Muscle of leg (tissue), 11 donors: ENCODE measurements around the gene TBX3. TPM values are rescaled to one million over a fixed set of nuclear protein-coding genes. Genes with fewer than 3 reads are reported as not detected.

Source experiments
- DNase-seq: peaks from one replicate; pipeline ENCODE4 v3.0.0; 2013
- H3K27ac ChIP-seq: one replicate; pipeline ENCODE4 v1.5.1; 2013; ENCODE audit warnings: mild to moderate bottlenecking, low read length, control low read depth
- H3K27me3 ChIP-seq: one replicate; pipeline ENCODE4 v1.6.1; 2013; ENCODE audit warnings: low read length; ENCODE audit not compliant: control insufficient read depth, insufficient read depth
- H3K36me3 ChIP-seq: one replicate; pipeline ENCODE4 v1.6.1; 2013; ENCODE audit warnings: low read length; ENCODE audit not compliant: control insufficient read depth, insufficient read depth
- H3K4me1 ChIP-seq: one replicate; pipeline ENCODE4 v1.6.1; 2013; ENCODE audit warnings: low read length; ENCODE audit not compliant: control insufficient read depth, insufficient read depth
- H3K4me3 ChIP-seq: one replicate; pipeline ENCODE4 v1.5.1; 2013; ENCODE audit warnings: low read length, control low read depth
- H3K9me3 ChIP-seq: replicated peaks from 2 replicates; pipeline ENCODE4 v1.6.1; 2013; ENCODE audit warnings: low read depth, low read length; ENCODE audit not compliant: control insufficient read depth
- WGBS: methylation state at CpG from one replicate; pipeline ENCODE4 v1.1.5; 2013; ENCODE audit warnings: missing lambda C conversion rate; ENCODE audit not compliant: insufficient coverage; 5-methylcytosine and 5-hydroxymethylcytosine counted together
- polyA plus RNA-seq, 8 donors: library from polyadenylated mRNA; unstranded; fragments of 120-200 nt; gene quantifications; one replicate each; pipeline versions ENCODE4 v1.2.1 to v1.2.3, GENCODE V29; 2013; ENCODE audit warnings: inconsistent platforms in 1 of 8, low replicate concordance in 1 of 8; ENCODE audit not compliant: insufficient read length in 8 of 8, insufficient read depth in 1 of 8
- total RNA-seq: library from RNA; stranded (reverse); fragments of 120-200 nt; gene quantifications from one replicate; pipeline ENCODE4 v1.2.4, GENCODE V29; 2013

Gene TBX3
- total and polyA plus RNA-seq, 9 donors = 16.6 to 33.8 (median 26.0) TPM

GRCh38 chr12:114661245-114661644 is 22.7 kb downstream of the TBX3 start:
- 56% methylated on average over 1 of the region's 1 CpG for WGBS
- H3K27me3 ChIP-seq = peaks cover 59% of the 10 kb centered on the region

DNA sequence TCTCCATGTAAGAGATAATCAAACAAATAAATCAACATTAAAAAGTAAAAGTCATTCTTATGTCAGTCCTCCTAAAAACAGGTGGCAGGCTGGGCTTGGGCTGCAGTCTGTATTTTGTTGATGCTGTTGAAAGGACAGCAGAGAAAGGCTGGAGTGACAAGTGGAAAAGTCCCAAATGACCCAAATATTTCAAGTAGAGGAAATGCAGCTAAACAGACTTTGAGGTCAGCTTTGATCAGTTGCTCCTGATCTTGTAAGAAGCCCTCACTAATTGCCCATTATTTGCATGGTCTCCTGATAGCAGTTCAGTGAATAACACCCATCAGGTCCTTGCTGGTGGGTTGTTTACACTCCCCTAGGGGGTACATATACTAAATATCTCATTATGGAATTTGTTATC is 24.9 kb downstream of the TBX3 start:
- peaks cover 43% of the 10 kb centered on the region for H3K27me3 ChIP-seq
- H3K4me3 ChIP-seq = no peak overlapping the region
- no peaks in the 10 kb centered on the region for H3K36me3 ChIP-seq
- no peaks in the 10 kb centered on the region for H3K4me1 ChIP-seq
- DNase-seq = no peak
- H3K9me3 ChIP-seq = no peaks in the 10 kb centered on the region
- no peak overlapping the region for H3K27ac ChIP-seq

More at GRCh38 chr12:114661245-114661644, 22.7 kb downstream of the TBX3 start:
- Histone ChIP-seq H3K36me3 (no peaks in the 10 kb centered on the region), H3K9me3 (no peaks in the 10 kb centered on the region), H3K4me3 (no peak overlapping the region), H3K4me1 (peaks cover 6% of the 10 kb centered on the region), H3K27ac (no peak overlapping the region)
- no peak for DNase-seq

GRCh38 chr12:114658002-114658441 is 26.0 kb downstream of the TBX3 start:
- Histone ChIP-seq H3K4me1 (no peaks in the 10 kb centered on the region), H3K27me3 (peaks cover 34% of the 10 kb centered on the region), H3K36me3 (no peaks in the 10 kb centered on the region), H3K9me3 (no peaks in the 10 kb centered on the region), H3K4me3 (no peak overlapping the region), H3K27ac (no peak overlapping the region)
- DNase-seq = no peak
- no CpG with 5 or more reads among the region's 1 CpG for WGBS

DNA sequence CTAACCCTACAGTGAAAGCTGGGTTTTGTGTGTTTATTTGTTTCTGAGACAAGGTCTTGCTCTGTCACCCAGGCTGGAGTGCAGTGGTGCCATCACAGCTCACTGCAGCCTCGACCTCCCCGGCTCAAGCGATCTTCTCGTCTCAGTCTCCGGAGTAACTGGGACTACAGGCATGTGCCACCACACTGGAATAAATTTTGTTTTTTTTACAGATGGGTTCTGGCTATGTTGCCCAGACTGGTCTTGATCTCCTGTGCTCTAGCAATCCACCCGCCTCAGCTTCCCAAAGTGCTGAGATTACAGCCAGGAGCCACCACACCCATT is 26.4 kb downstream of the TBX3 start:
- WGBS = 92% methylated on average over 4 of the region's 6 CpGs
- H3K4me3 ChIP-seq = no peak overlapping the region
- peaks cover 29% of the 10 kb centered on the region for H3K27me3 ChIP-seq
- no peaks in the 10 kb centered on the region for H3K9me3 ChIP-seq
- H3K27ac ChIP-seq = no peak overlapping the region
- DNase-seq = no peak
- no peaks in the 10 kb centered on the region for H3K36me3 ChIP-seq
- no peaks in the 10 kb centered on the region for H3K4me1 ChIP-seq

DNA sequence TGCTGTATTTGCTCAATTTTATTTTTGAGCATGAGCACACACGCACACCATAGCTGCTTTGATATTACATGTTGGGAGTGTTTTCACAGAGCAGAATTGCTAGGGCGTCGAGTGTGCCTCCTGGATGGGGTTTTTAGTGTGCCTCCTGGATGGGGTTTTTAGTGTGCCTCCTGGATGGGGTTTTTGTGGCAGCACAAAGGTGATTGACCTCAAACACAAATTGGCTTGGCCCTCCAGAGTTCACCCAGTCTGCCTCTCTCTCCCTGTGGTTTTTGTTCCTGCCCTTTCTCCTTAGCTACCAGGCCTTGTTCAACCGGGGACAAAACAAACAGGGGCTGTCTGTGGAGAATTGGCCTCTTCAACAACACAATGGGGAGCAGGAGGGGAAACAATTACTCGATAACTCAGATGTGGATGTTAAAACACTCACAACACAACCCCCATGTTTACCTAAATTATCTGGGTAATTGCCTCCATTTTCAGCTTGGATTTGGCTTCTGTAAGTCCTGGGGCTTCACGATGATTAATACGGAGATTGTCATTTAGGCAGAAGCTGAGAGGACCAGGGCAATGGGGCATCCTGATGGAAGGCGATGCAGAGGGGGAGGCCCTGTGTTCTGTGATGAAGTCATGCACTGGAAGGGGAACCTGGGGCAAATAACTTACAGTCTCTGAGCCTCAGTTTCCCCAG is 26.9 kb downstream of the TBX3 start:
- no peaks in the 10 kb centered on the region for H3K9me3 ChIP-seq
- H3K27ac ChIP-seq = no peak overlapping the region
- H3K36me3 ChIP-seq = no peaks in the 10 kb centered on the region
- 81% methylated on average over 6 of the region's 8 CpGs for WGBS
- no peaks in the 10 kb centered on the region for H3K4me1 ChIP-seq
- no peak for DNase-seq
- peaks cover 28% of the 10 kb centered on the region for H3K27me3 ChIP-seq
- no peak overlapping the region for H3K4me3 ChIP-seq

GRCh38 chr12:114655934-114656749 is 27.8 kb downstream of the TBX3 start:
- no peaks in the 10 kb centered on the region for H3K4me1 ChIP-seq
- H3K27me3 ChIP-seq = peaks cover 27% of the 10 kb centered on the region
- no peaks in the 10 kb centered on the region for H3K9me3 ChIP-seq
- no peak for DNase-seq
- no peaks in the 10 kb centered on the region for H3K36me3 ChIP-seq
- H3K4me3 ChIP-seq = no peak overlapping the region
- WGBS = 19% methylated on average over 4 of the region's 12 CpGs
- no peak overlapping the region for H3K27ac ChIP-seq

DNA sequence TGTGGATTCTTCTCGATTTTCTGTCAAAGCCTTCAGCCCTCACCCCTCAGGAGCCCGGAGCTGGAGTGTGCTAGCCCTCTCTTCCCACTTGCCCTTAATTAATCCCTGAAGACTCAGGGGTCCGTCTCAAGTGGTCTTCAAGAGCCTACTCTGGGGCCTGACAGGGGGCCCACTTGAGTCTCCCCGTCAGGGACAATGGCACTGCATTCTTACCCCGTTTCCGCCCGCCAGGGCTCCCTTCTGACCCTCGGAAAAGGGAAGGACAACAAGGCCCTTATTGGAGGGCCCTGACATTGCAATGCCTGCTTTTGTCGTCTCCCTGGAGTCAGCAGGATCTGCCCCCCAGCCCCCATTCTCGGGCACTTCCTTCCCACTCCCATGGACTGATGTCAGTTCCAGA is 34.4 kb downstream of the TBX3 start:
- no peaks in the 10 kb centered on the region for H3K9me3 ChIP-seq
- H3K27ac ChIP-seq = no peak overlapping the region
- H3K36me3 ChIP-seq = no peaks in the 10 kb centered on the region
- H3K4me1 ChIP-seq = no peaks in the 10 kb centered on the region
- H3K4me3 ChIP-seq = no peak overlapping the region
- 45% methylated on average over 7 of the region's 10 CpGs for WGBS
- no peak for DNase-seq
- H3K27me3 ChIP-seq = no peaks in the 10 kb centered on the region

DNA sequence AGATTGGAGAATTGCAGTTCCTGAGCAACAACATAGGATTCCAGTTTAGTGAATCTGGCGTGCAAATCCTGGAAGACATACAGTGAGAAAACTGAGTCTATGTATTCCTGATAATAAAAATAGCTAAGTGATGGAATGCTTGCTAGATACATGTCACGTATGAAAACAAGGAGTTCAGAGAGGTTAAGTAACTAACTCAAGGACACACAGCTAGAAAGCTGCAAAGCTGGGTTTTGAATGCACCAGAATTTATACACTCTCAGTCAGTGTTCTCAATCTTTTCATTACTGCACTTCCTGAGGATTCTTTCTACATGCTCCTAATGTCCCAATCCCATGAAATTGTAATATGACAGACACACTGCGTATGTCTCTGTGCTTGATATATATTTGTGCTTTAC is 35.3 kb downstream of the TBX3 start:
- H3K36me3 ChIP-seq = no peaks in the 10 kb centered on the region
- no peak overlapping the region for H3K27ac ChIP-seq
- H3K27me3 ChIP-seq = no peaks in the 10 kb centered on the region
- WGBS = 80% methylated on average over 1 of the region's 3 CpGs
- H3K4me3 ChIP-seq = no peak overlapping the region
- H3K9me3 ChIP-seq = no peaks in the 10 kb centered on the region
- no peak for DNase-seq
- no peaks in the 10 kb centered on the region for H3K4me1 ChIP-seq

DNA sequence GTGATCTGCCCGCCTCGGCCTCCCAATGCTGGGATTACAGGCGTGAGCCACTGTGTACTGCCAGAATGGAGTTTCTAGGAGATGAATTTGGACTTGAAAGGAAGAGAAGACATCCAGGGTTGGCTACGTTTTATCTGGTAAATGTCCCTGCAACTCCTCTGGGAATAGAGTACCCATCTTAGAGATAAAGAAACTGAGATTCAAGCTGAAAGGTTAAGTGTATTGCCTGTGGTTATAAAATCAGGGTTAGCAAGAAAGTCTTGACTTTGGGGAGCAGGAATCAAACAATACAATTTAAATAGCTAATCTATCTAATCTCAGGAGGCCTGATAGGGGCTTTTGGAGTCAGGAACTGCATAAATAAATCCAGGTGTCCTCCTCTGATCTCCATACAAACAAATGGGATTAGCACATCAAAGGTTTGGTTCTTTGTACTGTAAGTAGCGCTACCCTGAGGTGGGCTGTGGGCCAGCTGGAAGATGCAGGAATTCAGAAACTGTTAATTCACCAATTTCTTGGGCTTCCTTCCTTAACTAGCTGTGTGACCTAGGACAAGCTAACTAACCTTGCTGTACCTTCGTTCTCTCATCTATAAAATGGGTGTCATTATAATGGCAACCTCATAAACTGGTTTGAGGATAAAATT is 45.1 kb downstream of the TBX3 start:
- H3K36me3 ChIP-seq = no peaks in the 10 kb centered on the region
- no peak for DNase-seq
- H3K9me3 ChIP-seq = no peaks in the 10 kb centered on the region
- 57% methylated on average over 5 of the region's 6 CpGs for WGBS
- H3K4me1 ChIP-seq = no peaks in the 10 kb centered on the region
- no peak overlapping the region for H3K4me3 ChIP-seq
- H3K27me3 ChIP-seq = peaks cover 2% of the 10 kb centered on the region
- no peak overlapping the region for H3K27ac ChIP-seq

DNA sequence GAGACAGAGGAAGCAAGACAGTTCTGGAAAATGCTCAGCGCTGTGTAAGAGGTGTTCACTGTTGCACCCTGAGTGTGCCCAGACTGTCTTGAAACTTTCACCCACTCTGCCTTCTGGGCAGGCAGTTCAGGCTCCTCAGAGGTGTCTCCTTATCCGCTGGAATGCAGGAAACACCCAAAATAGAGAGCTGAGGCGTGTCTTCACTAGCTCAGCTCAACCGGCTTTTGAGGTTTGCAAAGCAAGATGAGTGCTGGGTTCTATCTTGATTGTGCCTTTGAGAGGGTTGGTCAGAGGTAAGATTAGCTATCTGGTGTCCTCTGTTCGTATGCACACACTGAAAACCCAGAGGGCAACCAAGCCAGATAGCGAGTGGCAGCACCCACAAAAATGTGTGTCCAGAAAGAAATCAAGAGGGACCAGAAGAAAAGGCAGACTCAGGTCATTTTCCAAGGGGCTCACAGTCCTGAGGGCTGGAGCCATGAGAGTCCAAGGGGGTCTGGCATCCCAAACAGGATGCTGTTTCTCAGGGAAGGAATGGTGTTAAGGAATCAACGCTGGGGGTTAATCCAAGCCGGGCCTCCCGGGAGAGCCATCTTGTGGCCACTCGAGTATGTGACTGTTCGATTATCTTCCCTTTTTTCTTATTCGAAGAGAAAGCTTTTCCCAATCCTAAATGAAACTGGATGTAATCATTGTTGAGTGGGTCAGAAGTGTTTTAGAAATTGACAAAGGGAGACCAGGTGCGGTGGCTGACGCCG is 47.1 kb downstream of the TBX3 start:
- H3K36me3 ChIP-seq = no peaks in the 10 kb centered on the region
- DNase-seq = no peak
- 54% methylated on average over 10 of the region's 15 CpGs for WGBS
- no peak overlapping the region for H3K27ac ChIP-seq
- no peak overlapping the region for H3K4me3 ChIP-seq
- no peaks in the 10 kb centered on the region for H3K9me3 ChIP-seq
- no peaks in the 10 kb centered on the region for H3K27me3 ChIP-seq
- no peaks in the 10 kb centered on the region for H3K4me1 ChIP-seq
